ENCODE results near the gene SLC7A5. TPM values are rescaled to one million over a fixed set of nuclear protein-coding genes. Genes with fewer than 3 reads are reported as not detected.

The SLC7A5 gene
- total and polyA plus RNA-seq, 2 of the 13 experiments (the other 11 are each of a cell fraction or from before 2014, with no cell fraction given) = 79.6 to 155 TPM

DNA sequence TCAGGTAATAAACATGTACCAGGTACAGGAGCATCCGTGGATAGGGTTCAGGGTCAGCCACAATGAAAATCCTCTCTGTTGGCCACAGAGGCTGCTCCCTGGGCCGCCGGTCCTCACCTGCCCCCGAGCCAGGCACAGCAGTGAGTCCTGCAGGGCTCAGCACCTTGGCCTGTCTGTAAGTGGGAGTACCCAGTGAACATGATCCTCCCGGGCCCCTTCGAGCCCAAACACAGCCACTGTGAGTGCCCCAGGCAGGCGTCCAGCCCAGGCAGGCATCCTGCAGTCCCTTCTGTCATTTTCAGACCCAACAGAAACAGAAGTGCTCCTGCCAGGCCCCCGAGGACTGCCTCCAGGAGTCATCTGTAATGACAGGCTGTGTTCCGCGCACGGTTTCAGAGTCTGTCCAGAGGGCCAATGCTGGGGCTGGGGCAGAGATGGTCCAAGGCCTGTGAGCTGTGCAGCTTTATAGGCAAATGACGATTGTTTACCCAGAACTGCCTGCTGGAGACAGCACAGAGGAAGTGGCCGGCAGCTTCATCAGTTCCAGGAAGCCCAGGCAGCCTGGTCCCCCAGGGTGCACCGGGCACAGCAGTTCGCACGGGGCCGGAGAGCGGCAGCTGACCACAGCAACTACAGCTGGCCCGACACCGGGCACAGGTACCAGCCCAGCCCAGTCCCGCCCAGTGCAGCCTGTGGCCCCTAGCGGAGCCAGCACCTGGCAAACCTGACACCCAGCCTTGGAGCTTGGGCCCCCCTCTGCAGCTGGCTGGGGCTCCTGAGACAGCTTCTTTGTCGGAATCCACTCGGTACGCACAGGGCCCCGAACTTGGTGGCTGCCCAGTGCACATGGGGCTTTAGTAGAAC lies 13.2 kb downstream of the SLC7A5 start (continued):
- TF ChIP-seq, protein P1, sequence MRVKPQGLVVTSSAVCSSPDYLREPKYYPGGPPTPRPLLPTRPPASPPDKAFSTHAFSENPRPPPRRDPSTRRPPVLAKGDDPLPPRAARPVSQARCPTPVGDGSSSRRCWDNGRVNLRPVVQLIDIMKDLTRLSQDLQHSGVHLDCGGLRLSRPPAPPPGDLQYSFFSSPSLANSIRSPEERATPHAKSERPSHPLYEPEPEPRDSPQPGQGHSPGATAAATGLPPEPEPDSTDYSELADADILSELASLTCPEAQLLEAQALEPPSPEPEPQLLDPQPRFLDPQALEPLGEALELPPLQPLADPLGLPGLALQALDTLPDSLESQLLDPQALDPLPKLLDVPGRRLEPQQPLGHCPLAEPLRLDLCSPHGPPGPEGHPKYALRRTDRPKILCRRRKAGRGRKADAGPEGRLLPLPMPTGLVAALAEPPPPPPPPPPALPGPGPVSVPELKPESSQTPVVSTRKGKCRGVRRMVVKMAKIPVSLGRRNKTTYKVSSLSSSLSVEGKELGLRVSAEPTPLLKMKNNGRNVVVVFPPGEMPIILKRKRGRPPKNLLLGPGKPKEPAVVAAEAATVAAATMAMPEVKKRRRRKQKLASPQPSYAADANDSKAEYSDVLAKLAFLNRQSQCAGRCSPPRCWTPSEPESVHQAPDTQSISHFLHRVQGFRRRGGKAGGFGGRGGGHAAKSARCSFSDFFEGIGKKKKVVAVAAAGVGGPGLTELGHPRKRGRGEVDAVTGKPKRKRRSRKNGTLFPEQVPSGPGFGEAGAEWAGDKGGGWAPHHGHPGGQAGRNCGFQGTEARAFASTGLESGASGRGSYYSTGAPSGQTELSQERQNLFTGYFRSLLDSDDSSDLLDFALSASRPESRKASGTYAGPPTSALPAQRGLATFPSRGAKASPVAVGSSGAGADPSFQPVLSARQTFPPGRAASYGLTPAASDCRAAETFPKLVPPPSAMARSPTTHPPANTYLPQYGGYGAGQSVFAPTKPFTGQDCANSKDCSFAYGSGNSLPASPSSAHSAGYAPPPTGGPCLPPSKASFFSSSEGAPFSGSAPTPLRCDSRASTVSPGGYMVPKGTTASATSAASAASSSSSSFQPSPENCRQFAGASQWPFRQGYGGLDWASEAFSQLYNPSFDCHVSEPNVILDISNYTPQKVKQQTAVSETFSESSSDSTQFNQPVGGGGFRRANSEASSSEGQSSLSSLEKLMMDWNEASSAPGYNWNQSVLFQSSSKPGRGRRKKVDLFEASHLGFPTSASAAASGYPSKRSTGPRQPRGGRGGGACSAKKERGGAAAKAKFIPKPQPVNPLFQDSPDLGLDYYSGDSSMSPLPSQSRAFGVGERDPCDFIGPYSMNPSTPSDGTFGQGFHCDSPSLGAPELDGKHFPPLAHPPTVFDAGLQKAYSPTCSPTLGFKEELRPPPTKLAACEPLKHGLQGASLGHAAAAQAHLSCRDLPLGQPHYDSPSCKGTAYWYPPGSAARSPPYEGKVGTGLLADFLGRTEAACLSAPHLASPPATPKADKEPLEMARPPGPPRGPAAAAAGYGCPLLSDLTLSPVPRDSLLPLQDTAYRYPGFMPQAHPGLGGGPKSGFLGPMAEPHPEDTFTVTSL (CRISPR knock-in tag; IDR thresholded peaks at IDR 0.05; ENCODE audit: borderline replicate concordance) = no peak
- no peak for TF ChIP-seq SRSF1 (optimal IDR thresholded peaks at IDR 0.05; ENCODE audit: low read depth, low read length)
- TF ChIP-seq ZNF343 (CRISPR knock-in tag; IDR thresholded peaks at IDR 0.05) = no peak; the same call in 1 of the 2 replicates
- no peak for TF ChIP-seq CCAR2 (optimal IDR thresholded peaks at IDR 0.05; ENCODE audit: low read depth, low read length)
- TF ChIP-seq ZNF776 (CRISPR knock-in tag; IDR thresholded peaks at IDR 0.05) = 0 out of 2 replicates have a peak, but pooled peaks have one; percentile 62
- TF ChIP-seq CAMTA2 (CRISPR knock-in tag; IDR thresholded peaks at IDR 0.05; ENCODE audit: borderline replicate concordance) = 0 out of 2 replicates have a peak, but pooled peaks have one; percentile 64
- no peak for TF ChIP-seq IKZF4 (CRISPR knock-in tag; IDR thresholded peaks at IDR 0.05; ENCODE audit: borderline replicate concordance, low read depth, not compliant biosample characterization)
- TF ChIP-seq MEIS1 (CRISPR knock-in tag; IDR thresholded peaks at IDR 0.05; ENCODE audit: borderline replicate concordance) = peak; percentile 44; the same call in 1 of the 2 replicates
- TF ChIP-seq, protein P2, sequence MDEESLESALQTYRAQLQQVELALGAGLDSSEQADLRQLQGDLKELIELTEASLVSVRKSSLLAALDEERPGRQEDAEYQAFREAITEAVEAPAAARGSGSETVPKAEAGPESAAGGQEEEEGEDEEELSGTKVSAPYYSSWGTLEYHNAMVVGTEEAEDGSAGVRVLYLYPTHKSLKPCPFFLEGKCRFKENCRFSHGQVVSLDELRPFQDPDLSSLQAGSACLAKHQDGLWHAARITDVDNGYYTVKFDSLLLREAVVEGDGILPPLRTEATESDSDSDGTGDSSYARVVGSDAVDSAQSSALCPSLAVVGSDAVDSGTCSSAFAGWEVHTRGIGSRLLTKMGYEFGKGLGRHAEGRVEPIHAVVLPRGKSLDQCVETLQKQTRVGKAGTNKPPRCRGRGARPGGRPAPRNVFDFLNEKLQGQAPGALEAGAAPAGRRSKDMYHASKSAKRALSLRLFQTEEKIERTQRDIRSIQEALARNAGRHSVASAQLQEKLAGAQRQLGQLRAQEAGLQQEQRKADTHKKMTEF (CRISPR knock-in tag; IDR thresholded peaks at IDR 0.05) = peak; percentile 59; the same call in 1 of the 2 replicates
- peak; percentile 21; the same call in 1 of the 2 replicates for TF ChIP-seq ZNF563 (CRISPR knock-in tag; IDR thresholded peaks at IDR 0.05)
- 0 out of 2 replicates have a peak, but pooled peaks have one; percentile 58 for TF ChIP-seq MZF1 (CRISPR knock-in tag; IDR thresholded peaks at IDR 0.05; ENCODE audit: borderline replicate concordance)
- 0 out of 2 replicates have a peak, but pooled peaks have one; percentile 37 for TF ChIP-seq CBFB (CRISPR knock-in tag; IDR thresholded peaks at IDR 0.05)
- TF ChIP-seq, protein P3, sequence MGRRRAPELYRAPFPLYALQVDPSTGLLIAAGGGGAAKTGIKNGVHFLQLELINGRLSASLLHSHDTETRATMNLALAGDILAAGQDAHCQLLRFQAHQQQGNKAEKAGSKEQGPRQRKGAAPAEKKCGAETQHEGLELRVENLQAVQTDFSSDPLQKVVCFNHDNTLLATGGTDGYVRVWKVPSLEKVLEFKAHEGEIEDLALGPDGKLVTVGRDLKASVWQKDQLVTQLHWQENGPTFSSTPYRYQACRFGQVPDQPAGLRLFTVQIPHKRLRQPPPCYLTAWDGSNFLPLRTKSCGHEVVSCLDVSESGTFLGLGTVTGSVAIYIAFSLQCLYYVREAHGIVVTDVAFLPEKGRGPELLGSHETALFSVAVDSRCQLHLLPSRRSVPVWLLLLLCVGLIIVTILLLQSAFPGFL (CRISPR knock-in tag; IDR thresholded peaks at IDR 0.05) = no peak
- TF ChIP-seq MATR3 (CRISPR knock-in tag; IDR thresholded peaks at IDR 0.05) = no peak
- peak; percentile 46 for TF ChIP-seq POLR2AphosphoS5 (IDR thresholded peaks at IDR 0.05; ENCODE audit: low read depth, low read length)
- TF ChIP-seq, protein P4, sequence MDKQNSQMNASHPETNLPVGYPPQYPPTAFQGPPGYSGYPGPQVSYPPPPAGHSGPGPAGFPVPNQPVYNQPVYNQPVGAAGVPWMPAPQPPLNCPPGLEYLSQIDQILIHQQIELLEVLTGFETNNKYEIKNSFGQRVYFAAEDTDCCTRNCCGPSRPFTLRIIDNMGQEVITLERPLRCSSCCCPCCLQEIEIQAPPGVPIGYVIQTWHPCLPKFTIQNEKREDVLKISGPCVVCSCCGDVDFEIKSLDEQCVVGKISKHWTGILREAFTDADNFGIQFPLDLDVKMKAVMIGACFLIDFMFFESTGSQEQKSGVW (CRISPR knock-in tag; IDR thresholded peaks at IDR 0.05; ENCODE audit: borderline replicate concordance) = no peak
- no peak for TF ChIP-seq ZNF326 (CRISPR knock-in tag; IDR thresholded peaks at IDR 0.05; ENCODE audit: borderline replicate concordance)
- TF ChIP-seq ZNF891 (CRISPR knock-in tag; IDR thresholded peaks at IDR 0.05) = no peak
- TF ChIP-seq SOX5 (CRISPR knock-in tag; IDR thresholded peaks at IDR 0.05; ENCODE audit: borderline replicate concordance) = 0 out of 2 replicates have a peak, but pooled peaks have one; percentile 63
